ENCODE results near the gene CAVIN2.
"Not testable (repeated sequence)": the region's sequence is repeated elsewhere in the genome, so short reads cannot be mapped to it uniquely, and the experiment has no call there.

GRCh38 chr2:191785651-191786050 lies 61.2 kb downstream of the CAVIN2 start:
- TF ChIP-seq, protein P1, sequence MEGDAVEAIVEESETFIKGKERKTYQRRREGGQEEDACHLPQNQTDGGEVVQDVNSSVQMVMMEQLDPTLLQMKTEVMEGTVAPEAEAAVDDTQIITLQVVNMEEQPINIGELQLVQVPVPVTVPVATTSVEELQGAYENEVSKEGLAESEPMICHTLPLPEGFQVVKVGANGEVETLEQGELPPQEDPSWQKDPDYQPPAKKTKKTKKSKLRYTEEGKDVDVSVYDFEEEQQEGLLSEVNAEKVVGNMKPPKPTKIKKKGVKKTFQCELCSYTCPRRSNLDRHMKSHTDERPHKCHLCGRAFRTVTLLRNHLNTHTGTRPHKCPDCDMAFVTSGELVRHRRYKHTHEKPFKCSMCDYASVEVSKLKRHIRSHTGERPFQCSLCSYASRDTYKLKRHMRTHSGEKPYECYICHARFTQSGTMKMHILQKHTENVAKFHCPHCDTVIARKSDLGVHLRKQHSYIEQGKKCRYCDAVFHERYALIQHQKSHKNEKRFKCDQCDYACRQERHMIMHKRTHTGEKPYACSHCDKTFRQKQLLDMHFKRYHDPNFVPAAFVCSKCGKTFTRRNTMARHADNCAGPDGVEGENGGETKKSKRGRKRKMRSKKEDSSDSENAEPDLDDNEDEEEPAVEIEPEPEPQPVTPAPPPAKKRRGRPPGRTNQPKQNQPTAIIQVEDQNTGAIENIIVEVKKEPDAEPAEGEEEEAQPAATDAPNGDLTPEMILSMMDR (conservative IDR thresholded peaks at IDR 0.05; ENCODE audit: low read length): not testable (repeated sequence)
- not testable (repeated sequence) for TF ChIP-seq EZH2phosphoT487 (IDR thresholded peaks at IDR 0.05; ENCODE audit: borderline replicate concordance, low read depth, low read length)

Measured in OCI-LY7 (cell line).